Measurements from ENCODE around the gene SGPP2.

Gene SGPP2

DNA sequence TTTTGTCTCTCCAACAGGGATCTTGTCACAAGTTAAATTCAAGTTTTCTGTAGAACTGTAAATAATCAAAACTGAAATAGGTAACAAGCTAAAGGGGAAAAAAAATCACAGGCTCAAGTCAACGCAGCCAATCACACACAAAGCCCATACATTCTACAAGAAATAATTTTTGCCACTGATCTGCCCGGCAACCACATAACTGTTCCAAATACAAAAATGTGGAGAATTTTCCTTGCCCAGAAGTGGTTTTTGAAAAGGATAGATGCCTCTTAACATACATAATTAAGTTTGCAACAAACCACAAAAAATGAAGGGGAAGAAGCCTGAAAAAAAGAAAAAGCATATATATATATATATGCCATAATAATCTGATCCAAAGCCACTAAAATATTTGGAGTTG, 171.2 kb downstream of the SGPP2 start:
- DNase-seq = no peak
- in situ Hi-C loops (cut with HindIII; ENCODE audit: low pct_ligation_motif_present, low pct_unique_long_range_greater_than_20kb, low sequenced_read_pairs) = no loop called here

GRCh38 chr2:222598611-222599010, 174.3 kb downstream of the SGPP2 start:
- in situ Hi-C loops (cut with HindIII; ENCODE audit: low pct_ligation_motif_present, low pct_unique_long_range_greater_than_20kb, low sequenced_read_pairs) = no loop called here
- DNase-seq = no peak

DNA sequence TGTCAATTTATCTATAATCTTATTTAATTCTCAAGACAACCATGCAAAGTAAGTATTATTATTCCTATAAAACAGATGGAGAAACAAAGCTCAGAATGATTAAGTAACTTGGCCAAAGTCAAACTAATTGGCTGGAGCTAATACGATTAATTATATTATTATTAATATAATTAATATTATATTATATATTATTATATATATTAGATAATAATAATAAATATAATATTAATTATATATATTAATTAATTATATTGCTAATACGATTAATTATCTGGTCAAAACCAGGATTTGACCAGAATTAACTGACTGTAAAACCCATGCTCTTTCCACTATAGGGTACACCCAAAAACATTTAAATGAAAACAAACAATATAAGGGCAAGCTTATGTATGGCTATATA, 179.2 kb downstream of the SGPP2 start:
- in situ Hi-C loops (cut with HindIII; ENCODE audit: low pct_ligation_motif_present, low pct_unique_long_range_greater_than_20kb, low sequenced_read_pairs) = no loop called here

DNA sequence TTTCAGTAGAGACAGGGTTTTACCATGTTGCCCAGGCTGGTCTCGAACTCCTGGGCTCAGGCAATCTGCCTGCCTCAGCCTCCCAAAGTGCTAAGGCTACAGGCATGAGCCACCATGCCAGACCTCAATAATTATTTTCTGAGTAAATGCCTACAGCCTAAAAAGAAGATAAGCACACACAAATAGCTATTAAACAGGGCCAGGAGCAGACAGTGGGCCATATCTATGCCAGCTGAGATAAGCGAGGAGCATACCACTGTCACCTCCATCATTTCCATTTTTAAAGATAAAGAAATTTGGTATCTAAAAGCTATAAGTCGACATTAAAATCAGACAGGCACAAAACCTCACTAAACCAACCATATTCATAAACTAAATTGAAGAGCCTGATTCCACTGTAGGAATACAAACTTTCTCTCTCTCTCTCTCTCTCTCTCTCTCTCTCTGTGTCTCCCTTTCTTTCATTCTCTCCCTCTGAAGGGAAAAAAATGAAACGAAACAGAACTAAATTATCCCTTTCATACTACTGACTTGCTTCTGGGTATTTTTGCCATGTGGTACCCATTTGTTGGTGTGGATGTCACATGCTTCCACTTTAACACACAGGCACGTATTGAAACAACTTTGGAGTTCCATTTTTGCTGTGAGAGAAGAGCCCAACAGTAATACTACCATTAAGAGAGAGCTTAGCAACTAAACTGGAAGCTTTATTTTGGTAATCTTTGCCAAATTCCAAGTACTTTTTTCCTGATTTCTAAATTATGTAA, 180.6 kb downstream of the SGPP2 start:
- no peak for DNase-seq
- in situ Hi-C loops (cut with HindIII; ENCODE audit: low pct_ligation_motif_present, low pct_unique_long_range_greater_than_20kb, low sequenced_read_pairs) = no loop called here

More for the DNA sequence above, 179.2 kb downstream of the SGPP2 start:
- DNase-seq = no peak

DNA sequence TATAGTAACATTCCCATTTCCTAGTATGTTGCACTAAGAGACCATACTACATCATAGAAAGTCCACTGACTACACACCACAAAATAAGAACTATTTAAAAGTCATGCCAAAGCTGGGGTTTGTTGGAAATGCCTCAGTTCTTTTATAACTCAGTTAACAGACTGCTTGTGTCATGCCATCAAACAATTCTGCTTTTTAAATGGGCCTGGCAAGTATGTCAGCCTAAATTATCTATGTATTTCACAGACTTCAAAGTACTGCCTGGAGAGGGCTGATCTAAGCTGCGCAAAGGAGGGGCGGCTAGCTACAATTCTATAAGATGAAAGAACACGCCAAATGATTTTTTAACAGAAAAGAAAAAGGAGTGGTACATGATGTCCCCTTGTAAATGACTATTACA, 182.0 kb downstream of the SGPP2 start:
- DNase-seq = no peak
- in situ Hi-C loops (cut with HindIII; ENCODE audit: low pct_ligation_motif_present, low pct_unique_long_range_greater_than_20kb, low sequenced_read_pairs) = no loop called here

GRCh38 chr2:222608081-222608480, 183.7 kb downstream of the SGPP2 start:
- in situ Hi-C loops (cut with HindIII; ENCODE audit: low pct_ligation_motif_present, low pct_unique_long_range_greater_than_20kb, low sequenced_read_pairs) = no loop called here

DNA sequence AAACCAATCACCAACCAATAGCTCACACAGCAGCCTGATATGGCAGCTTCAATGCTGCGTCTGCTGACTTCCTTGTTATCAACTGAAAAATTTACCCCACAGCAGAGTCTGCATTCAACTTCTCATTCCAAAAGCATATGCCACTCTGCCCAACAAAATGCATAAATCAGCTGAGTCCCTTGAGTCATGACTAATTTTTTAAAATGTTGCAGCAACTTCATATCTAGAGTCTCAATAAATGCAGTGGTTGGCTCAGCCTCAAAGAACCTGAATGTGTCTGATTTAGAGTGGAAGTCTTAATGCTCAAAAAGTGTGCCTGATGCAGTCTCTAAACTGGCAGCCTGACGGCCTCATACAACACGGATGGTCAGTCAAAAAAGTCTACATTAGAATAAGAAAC, 185.0 kb downstream of the SGPP2 start:
- DNase-seq = no peak
- in situ Hi-C loops (cut with HindIII; ENCODE audit: low pct_ligation_motif_present, low pct_unique_long_range_greater_than_20kb, low sequenced_read_pairs) = no loop called here

More at GRCh38 chr2:222608081-222608480, 183.7 kb downstream of the SGPP2 start:
- no peak for DNase-seq
